SIG-M5 (cell line): ENCODE data around the gene EFEMP1.

Experiments
- DNase-seq: peaks from one replicate; lab custom pipeline; 2025; lab: John Stamatoyannopoulos, UW

EFEMP1 gene

DNA sequence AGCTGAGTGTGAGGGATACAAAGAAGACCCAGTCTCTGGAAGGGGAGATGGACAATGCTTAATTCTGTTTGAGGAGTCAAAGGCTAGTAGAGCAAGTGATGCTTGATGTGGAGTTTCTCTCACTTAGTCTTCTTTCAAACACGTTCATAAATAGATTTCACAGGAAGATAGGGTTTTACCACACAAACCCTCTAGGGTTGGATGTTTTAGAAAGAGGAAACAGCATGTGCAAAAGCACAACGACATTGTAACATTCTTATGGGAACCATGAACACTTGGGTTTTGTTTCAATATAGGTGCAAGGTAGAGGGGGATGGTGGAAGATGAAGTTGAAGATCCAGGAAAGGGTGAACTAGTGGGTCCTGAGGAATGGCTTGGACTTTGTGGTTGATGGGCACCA is 10.8 kb upstream of the EFEMP1 start:
- DNase-seq, result no peak

DNA sequence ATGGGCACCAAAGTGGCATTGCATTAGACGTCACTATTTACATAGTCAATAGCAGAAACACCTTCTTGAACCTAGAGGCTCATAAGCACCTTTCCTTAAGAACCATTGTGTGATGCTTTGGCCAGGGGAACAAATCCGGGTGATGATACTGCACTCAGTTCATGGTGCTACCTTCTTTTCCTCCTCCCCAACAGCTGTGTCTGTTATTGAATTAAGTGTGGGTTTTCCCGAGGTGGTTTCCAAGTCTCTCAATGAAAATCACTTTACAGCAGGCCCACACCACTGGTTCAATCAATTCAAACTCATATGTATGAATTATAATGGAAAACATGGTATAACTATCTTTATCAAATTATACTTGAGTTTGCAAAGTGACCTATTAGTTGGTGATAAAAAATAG is 9.3 kb upstream of the EFEMP1 start:
- DNase-seq, result no peak

- no peak for DNase-seq
These were observed 7.7 kb upstream of the EFEMP1 start for GRCh38 chr2:55931281-55931680.

DNA sequence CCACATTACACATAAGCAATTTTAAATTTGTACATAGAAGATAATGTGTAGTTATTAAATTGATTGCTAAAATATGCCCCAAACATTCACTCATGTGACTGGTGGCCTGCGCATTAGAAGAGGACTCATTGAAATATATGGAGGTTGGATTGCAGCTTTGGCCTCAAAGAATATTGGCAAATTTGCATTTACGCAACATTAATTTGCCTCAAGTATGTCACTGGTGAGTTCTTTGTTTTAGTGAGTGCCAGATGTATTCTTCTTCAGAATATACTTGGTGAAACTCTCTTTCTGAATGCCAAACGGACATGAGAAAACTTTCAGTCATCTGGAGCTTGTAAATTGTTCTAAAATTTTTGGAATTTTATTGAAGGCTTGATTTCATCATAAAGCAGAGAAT is 5.9 kb upstream of the EFEMP1 start:
- DNase-seq, result no peak

GRCh38 chr2:55926974-55927373 is 3.4 kb upstream of the EFEMP1 start:
- DNase-seq, result no peak

DNA sequence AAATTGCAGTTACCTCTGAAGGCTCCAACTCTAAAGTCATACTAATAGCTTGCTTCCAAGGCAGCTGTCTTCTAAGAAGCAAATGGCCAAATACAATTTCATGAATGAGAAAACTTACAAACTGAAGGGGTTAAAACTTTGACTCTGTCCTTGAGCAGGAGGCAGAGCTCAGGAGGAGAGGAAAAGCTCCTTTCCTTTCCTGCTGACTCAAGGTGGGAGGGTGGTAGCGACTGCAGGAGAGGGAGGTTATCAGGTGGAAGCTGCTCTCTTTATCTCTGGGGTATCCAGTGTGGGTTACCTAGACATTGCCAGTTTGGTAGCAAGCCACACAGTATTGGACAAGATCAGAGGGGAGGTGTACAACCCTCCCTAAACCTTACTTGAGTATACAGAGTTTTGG is 2.7 kb upstream of the EFEMP1 start:
- DNase-seq, result no peak

GRCh38 chr2:55923982-55924321 is 370 bp upstream of the EFEMP1 start:
- DNase-seq, result no peak

GRCh38 chr2:55922291-55922907 is 1.2 kb downstream of the EFEMP1 start:
- no peak for DNase-seq

- DNase-seq, result no peak
These were observed 4.0 kb downstream of the EFEMP1 start for GRCh38 chr2:55919574-55919973.

DNA sequence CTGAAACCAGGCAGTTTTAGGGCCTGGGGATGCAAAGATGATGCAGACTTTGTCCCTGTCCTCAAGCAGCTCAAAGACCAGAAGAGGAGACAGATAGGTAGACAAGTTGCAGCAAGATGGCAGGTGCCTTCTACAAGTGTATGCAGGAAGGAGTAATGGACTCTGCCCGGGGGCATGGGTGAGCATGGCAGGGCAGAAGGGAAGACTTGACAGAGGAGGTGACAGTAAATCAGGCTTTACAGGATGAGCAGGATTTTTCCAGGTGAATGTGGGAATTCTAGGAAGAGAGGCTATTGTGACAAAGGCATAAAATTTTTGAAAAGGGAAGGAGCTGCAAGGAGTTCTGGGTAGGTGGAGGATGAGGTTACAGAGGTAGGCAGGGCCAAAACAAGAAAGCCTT is 4.7 kb downstream of the EFEMP1 start:
- DNase-seq, result no peak

DNA sequence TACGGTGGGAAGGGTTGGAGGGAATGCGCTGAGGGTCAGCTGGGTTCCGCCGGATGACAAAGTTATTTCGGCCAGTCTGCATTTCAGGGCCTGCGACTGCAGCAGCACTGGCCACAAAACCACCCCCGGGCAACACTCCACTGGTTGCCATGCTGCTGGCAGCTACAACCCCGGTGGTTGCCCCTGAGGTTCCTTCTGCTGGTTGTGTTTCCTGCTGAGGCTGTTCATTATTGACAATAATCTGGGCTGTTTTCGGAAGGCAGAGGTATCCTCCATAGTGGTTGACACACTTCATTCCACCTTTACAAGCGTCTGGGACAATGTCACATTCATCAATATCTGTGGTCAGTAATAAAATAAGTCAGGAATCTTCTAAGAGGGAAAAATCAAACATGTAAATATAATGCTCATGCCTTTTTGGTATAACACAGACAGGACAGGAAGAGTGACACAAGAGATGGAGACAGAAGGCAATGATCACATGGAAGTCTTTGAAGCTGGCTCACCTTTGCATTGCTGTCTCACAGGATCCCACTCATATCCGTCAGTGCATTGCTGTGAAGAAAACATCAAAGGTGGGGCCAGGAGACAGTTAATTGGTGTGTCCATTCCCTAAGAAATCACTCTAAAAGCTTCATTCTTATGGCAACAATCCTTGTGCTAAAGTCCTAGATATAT is 5.7 kb downstream of the EFEMP1 start:
- DNase-seq, result no peak

GRCh38 chr2:55917117-55917516 is 6.5 kb downstream of the EFEMP1 start:
- no peak for DNase-seq

- no peak for DNase-seq
These were observed 7.0 kb downstream of the EFEMP1 start for GRCh38 chr2:55916473-55917049.

DNA sequence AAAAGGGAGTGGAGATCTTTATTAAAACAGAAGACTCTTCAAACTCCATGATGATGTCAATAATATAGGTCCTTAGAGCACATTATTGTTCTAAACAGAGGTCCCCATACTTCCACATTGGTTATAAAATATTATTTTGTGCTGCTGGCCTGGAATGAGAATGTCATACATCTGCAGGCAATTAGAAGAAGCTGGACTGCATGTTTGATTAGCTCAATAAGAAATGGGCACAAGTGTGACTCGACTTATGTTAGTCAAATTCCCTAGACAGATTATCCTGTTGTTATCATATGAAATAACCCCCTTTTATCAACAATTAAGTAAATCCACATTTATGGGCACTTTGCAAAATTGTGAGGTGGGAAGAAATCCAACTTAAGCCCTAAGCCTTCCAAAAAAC is 8.8 kb downstream of the EFEMP1 start:
- DNase-seq, result no peak

DNA sequence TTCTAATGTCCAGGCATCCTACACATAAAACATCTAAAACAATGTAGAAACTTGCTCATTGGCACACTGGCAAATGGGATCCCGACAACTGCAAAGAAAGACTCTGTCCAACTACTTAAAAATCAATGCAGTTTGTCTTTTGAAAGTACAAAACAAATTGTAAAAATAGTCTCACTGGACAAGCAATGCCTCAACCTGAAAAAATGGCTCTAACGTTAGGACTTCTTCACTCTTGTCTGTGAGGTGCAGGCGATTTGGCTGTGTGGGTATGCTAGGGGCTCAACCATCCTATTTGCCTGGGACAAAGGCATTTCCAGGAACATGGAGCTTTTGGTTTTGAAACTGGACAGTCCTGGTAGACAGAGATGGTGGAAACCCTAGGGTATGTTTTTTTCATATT is 10.7 kb downstream of the EFEMP1 start:
- DNase-seq, result no peak

- no peak for DNase-seq
These were observed 13.5 kb downstream of the EFEMP1 start for GRCh38 chr2:55910077-55910476.

- DNase-seq, result no peak
These were observed 15.9 kb downstream of the EFEMP1 start for GRCh38 chr2:55907686-55908085.

- DNase-seq, result no peak
These were observed 16.6 kb downstream of the EFEMP1 start for GRCh38 chr2:55906993-55907392.

- DNase-seq, result no peak
These were observed 19.9 kb downstream of the EFEMP1 start for GRCh38 chr2:55903727-55904126.

GRCh38 chr2:55902971-55903370 is 20.6 kb downstream of the EFEMP1 start:
- no peak for DNase-seq

DNA sequence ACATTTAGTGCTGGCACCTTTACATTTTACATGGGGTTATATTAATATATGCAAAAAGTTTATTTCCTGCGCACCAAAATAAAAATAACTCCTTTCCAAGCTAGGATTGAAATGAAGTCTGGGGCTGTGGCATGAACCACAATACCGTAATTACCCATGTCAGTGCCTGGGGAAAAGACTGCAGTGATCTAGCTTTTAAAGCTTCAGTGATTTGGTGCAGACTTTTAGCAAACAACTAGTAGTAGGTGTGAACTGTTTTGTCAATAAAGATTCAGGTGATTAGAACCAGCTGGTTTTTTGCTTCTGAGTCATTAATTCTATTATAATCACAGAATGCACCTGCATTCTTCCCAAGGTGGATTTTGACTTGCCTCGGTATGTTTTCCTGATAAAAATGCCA is 21.2 kb downstream of the EFEMP1 start:
- DNase-seq, result no peak

- DNase-seq, result no peak
These were observed 21.6 kb downstream of the EFEMP1 start for GRCh38 chr2:55901941-55902340.

DNA sequence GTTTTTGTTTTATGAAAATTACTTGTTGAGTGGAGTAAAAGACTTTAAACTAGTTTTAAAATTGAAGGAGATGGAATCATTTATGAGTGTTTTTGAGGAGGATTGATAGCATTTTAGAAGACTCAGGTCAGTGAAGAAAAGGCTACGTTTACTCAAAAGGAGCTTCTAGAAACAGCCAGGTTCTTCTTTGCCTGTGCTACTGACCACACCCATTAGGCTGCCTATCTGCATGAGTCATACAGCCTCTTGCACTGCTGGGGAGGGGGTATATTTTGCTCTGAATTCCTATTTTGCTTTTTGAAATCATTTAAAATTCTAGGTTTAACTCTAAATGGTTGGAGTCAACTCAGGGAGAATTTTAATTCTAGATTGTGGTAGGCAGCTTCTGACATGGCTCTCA is 22.3 kb downstream of the EFEMP1 start:
- no peak for DNase-seq

GRCh38 chr2:55899881-55900280 is 23.7 kb downstream of the EFEMP1 start:
- DNase-seq, result no peak
